Endothelial cell of umbilical vein (primary cell): ENCODE data around the gene OSBPL1A. TPM values are rescaled to one million over a fixed set of nuclear protein-coding genes. Genes with fewer than 3 reads are reported as not detected.

ENCODE experiments used
- BruUV-seq: library from RNA; stranded (reverse); fragments of 400-500 nt; replicated peaks from 2 replicates; lab custom pipeline; 2021; lab: Mats Ljungman, UMichigan
- CTCF ChIA-PET: fragments of 300-600, 350-600 bp; sonication (Branson Sonifier 250); formaldehyde crosslinking; loops from one replicate; lab custom pipeline; 2021; ENCODE audit warnings: antibody characterized with exemption, inconsistent platforms; lab: Charles Lee
- POLR2A ChIA-PET: fragments of 300-600, 350-600 bp; sonication (Branson Sonifier 250); formaldehyde crosslinking; loops from one replicate; lab custom pipeline; 2021; ENCODE audit warnings: antibody characterized with exemption, inconsistent platforms; lab: Charles Lee
- DNase-seq: peaks from one replicate; pipeline ENCODE4 v3.0.0-alpha.2; 2011; ENCODE audit warnings: low read depth, low spot score
- FAIRE-seq: peaks from 2 replicates; lab custom pipeline; 2011; peaks lifted over from hg19 to GRCh38; lab: Jason Lieb, UNC
- H2AFZ ChIP-seq: 2 replicates; pipeline ENCODE4 v1.6.0; 2012; ENCODE audit warnings: low read depth, low read length, control low read depth, inconsistent platforms
- H3K27ac ChIP-seq: 2 replicates; pipeline ENCODE4 v1.5.1; 2011; ENCODE audit warnings: low read depth, mild to moderate bottlenecking, control low read depth, low read length, moderate library complexity; ENCODE audit not compliant: insufficient read depth
- H3K27me3 ChIP-seq, 2 experiments: 2 replicates each; pipeline versions ENCODE4 v1.6.0 to v1.6.1; 2011; ENCODE audit warnings: low read length in 2 of 2, mixed read lengths in 1 of 2; ENCODE audit not compliant: control insufficient read depth in 2 of 2, insufficient read depth in 2 of 2
- H3K36me3 ChIP-seq, 2 experiments: 2 replicates in 1 of 2; 3 replicates in 1 of 2; pipeline ENCODE4 v1.5.1; 2011; ENCODE audit warnings: low read length in 2 of 2, mild to moderate bottlenecking in 1 of 2, moderate library complexity in 1 of 2; ENCODE audit not compliant: control insufficient read depth in 2 of 2, insufficient read depth in 2 of 2; ENCODE audit errors: extremely low read depth in 1 of 2
- H3K4me1 ChIP-seq: 3 replicates; pipeline ENCODE4 v1.5.1; 2011; ENCODE audit warnings: mild to moderate bottlenecking, low read length; ENCODE audit not compliant: control insufficient read depth, insufficient read depth; ENCODE audit errors: extremely low read depth
- H3K4me2 ChIP-seq: 2 replicates; pipeline ENCODE4 v1.6.1; 2011; ENCODE audit warnings: low read length, control low read depth, mixed read lengths; ENCODE audit not compliant: insufficient read depth
- H3K4me3 ChIP-seq, 3 experiments: fragments of 200-600 bp in 1 of 3; sonication (generic), shearing (Covaris generic) in 1 of 3; replicated peaks in 1 of 3; 2 replicates each; pipeline ENCODE4 v1.5.1; 2011 to 2016; ENCODE audit warnings: control low read depth in 3 of 3, low read length in 3 of 3, mild to moderate bottlenecking in 2 of 3, inconsistent platforms in 1 of 3, low read depth in 1 of 3, moderate library complexity in 1 of 3; ENCODE audit not compliant: insufficient read depth in 1 of 3
- H3K79me2 ChIP-seq: 2 replicates; pipeline ENCODE4 v1.6.0; 2012; ENCODE audit warnings: low read length, inconsistent platforms; ENCODE audit not compliant: control insufficient read depth, insufficient read depth
- H3K9ac ChIP-seq: replicated peaks from 2 replicates; pipeline ENCODE3; 2011; ENCODE audit warnings: low read length, control low read depth; ENCODE audit not compliant: insufficient read depth; ENCODE audit errors: extremely low read depth
- H3K9me1 ChIP-seq: replicated peaks from 3 replicates; pipeline ENCODE4 v1.6.0; 2011; ENCODE audit warnings: mild to moderate bottlenecking, low read length; ENCODE audit not compliant: control insufficient read depth, insufficient read depth; ENCODE audit errors: extremely low read depth
- H3K9me3 ChIP-seq: replicated peaks from 2 replicates; pipeline ENCODE4 v1.5.1; 2012; ENCODE audit warnings: low read length, inconsistent platforms; ENCODE audit not compliant: control insufficient read depth, insufficient read depth
- H4K20me1 ChIP-seq: replicated peaks from 2 replicates; pipeline ENCODE3; 2011; ENCODE audit warnings: mild to moderate bottlenecking, low read length; ENCODE audit not compliant: control insufficient read depth, insufficient read depth; ENCODE audit errors: extremely low read depth
- CTCF ChIP-seq, 2 donors: IDR thresholded peaks; 1 replicate in 1 of 2; 2 replicates in 1 of 2; pipeline ENCODE4 v1.5.1; 2011; ENCODE audit warnings: low read length in 2 of 2, mild to moderate bottlenecking in 2 of 2, moderate library complexity in 2 of 2, control low read depth in 1 of 2, inconsistent platforms in 1 of 2, low read depth in 1 of 2; ENCODE audit not compliant: insufficient read depth in 1 of 2; ENCODE audit errors: extremely low read depth in 1 of 2
- EZH2 ChIP-seq: IDR thresholded peaks from 2 replicates; pipeline ENCODE4 v1.6.1; 2012; ENCODE audit warnings: borderline replicate concordance, low read depth, mild to moderate bottlenecking, moderate library complexity, low read length, inconsistent platforms; ENCODE audit not compliant: severe bottlenecking
- FOS ChIP-seq: IDR thresholded peaks from 2 replicates; pipeline ENCODE4 v1.6.1; 2011; ENCODE audit warnings: mild to moderate bottlenecking, low read length, moderate library complexity, borderline replicate concordance; ENCODE audit not compliant: insufficient read depth
- GATA2 ChIP-seq: IDR thresholded peaks from 2 replicates; pipeline ENCODE4 v1.7.0; 2011; ENCODE audit warnings: low read depth, mild to moderate bottlenecking, moderate library complexity, mixed read lengths, low read length; ENCODE audit not compliant: insufficient read length, insufficient read depth
- JUN ChIP-seq: IDR thresholded peaks from 2 replicates; pipeline ENCODE4 v1.6.1; 2011; ENCODE audit warnings: borderline replicate concordance, low read depth; ENCODE audit not compliant: insufficient read length, insufficient read depth
- MAX ChIP-seq: IDR thresholded peaks from 2 replicates; pipeline ENCODE4 v1.6.1; 2011; ENCODE audit not compliant: insufficient read depth, insufficient read length
- MYC ChIP-seq: IDR thresholded peaks from one replicate; pipeline ENCODE4 v1.6.1; 2011; ENCODE audit warnings: mild to moderate bottlenecking, low read depth, low read length
- POLR2A ChIP-seq: IDR thresholded peaks from 2 replicates; pipeline ENCODE4 v1.6.1; 2012; ENCODE audit warnings: low read depth, mild to moderate bottlenecking, control low read depth, low read length
- POLR2AphosphoS5 ChIP-seq: IDR thresholded peaks from 2 replicates; pipeline ENCODE4 v1.6.1; 2012; ENCODE audit warnings: low read depth, mild to moderate bottlenecking, control low read depth, low read length, moderate library complexity; ENCODE audit not compliant: insufficient read depth
- dilution Hi-C: fragments of 300-500 bp; cut with MboI; formaldehyde crosslinking; loops from one replicate; pipeline ENCODE4 v1.15.0; 2019; ENCODE audit warnings: low sequenced_read_pairs; ENCODE audit not compliant: extremely low pct_ligation_motif_present
- intact Hi-C: fragments of 100-400 bp; cut with micrococcal nuclease; formaldehyde crosslinking; loops from one replicate; pipeline ENCODE4 v1.10.0; 2022
- polyA plus RNA-seq, 4 experiments: library from polyadenylated mRNA; depleted of rRNA in 3 of 4; stranded (reverse) in 3 of 4; unstranded in 1 of 4; fragments of >200 nt; gene quantifications; 2 replicates each; pipeline versions ENCODE4 v1.2.1 to v1.2.3, GENCODE V29; 2011 to 2012; ENCODE audit warnings: missing spikeins in 1 of 4
- total RNA-seq: library from RNA; stranded (reverse); gene quantifications from 2 replicates; pipeline ENCODE4 v1.2.3, GENCODE V29; 2021

Gene OSBPL1A
- total and polyA plus RNA-seq, 2 donors (not counting 3 experiments of a cell fraction or from before 2014, with no cell fraction given) = 6.4 to 16.5 TPM

- Histone ChIP-seq H3K4me1 (no peaks in the 10 kb centered on the region), H3K27me3 (no peaks in the 10 kb centered on the region), H3K36me3 (no peaks in the 10 kb centered on the region), H3K9me3 (no peaks in the 10 kb centered on the region), H3K4me3 (no peak overlapping the region), H3K27ac (no peak overlapping the region), H3K9ac (no peak overlapping the region), H4K20me1 (no peaks in the 10 kb centered on the region), H3K9me1 (no peaks in the 10 kb centered on the region), H3K79me2 (no peaks in the 10 kb centered on the region), H3K4me2 (no peak overlapping the region), H2AFZ (no peak overlapping the region)
- FAIRE-seq (no peak), DNase-seq (no peak)
- ChIA-PET POLR2A (no interaction called here), CTCF (no interaction called here)
- dilution Hi-C loops (no loop called here), intact Hi-C loops (no loop called here)
- no peak for TF ChIP-seq POLR2AphosphoS5
- no peak for TF ChIP-seq MYC
- no peak for TF ChIP-seq POLR2A
- no peak for TF ChIP-seq GATA2
- no peak for TF ChIP-seq CTCF (IDR thresholded peaks at IDR 0.05; ENCODE audit: extremely low read depth in 1 of 2, insufficient read depth in 1 of 2, low read depth in 1 of 2, low read length in 2 of 2)
- no peak for TF ChIP-seq JUN
- no peak for TF ChIP-seq FOS
- no peak for TF ChIP-seq MAX
- no peak for TF ChIP-seq EZH2
- no TSS peak for BruUV-seq
Observed at GRCh38 chr18:24386681-24387080, 10.9 kb downstream of the OSBPL1A start.
